Activated B cell treated with CpG ODN at 0.5 μM for 24 hours (primary cell): Measurements from ENCODE around the gene PDPK1. TPM values are rescaled to one million over a fixed set of nuclear protein-coding genes. Genes with fewer than 3 reads are reported as not detected.
"Not testable (repeated sequence)": the region's sequence is repeated elsewhere in the genome, so short reads cannot be mapped to it uniquely, and the experiment has no call there.

Source experiments
- ATAC-seq: fragments of 200-7000 bp; cut with Tn5 transposase; one replicate; pipeline ENCODE4 v1.10.0; 2021; ENCODE audit warnings: low read depth, mild to moderate bottlenecking, moderate library complexity
- CTCF ChIA-PET: fragments of 350-600 bp; sonication (Branson Sonifier 250); formaldehyde crosslinking; loops from one replicate; lab custom pipeline; 2021; ENCODE audit warnings: antibody characterized with exemption; lab: Charles Lee
- POLR2A ChIA-PET: fragments of 350-600 bp; sonication (Branson Sonifier 250); formaldehyde crosslinking; loops from one replicate; lab custom pipeline; 2021; ENCODE audit warnings: antibody characterized with exemption; lab: Charles Lee
- DNase-seq: peaks from one replicate; pipeline ENCODE4 v3.0.0; 2022
- H3K27ac Mint-ChIP-seq: one replicate; pipeline ENCODE4 v1.8.0; 2020; ENCODE audit warnings: mixed read lengths
- H3K27me3 Mint-ChIP-seq: one replicate; pipeline ENCODE4 v1.8.0; 2021; ENCODE audit warnings: mixed read lengths
- H3K36me3 Mint-ChIP-seq: one replicate; pipeline ENCODE4 v1.8.0; 2021; ENCODE audit warnings: low read depth, mixed read lengths
- H3K4me1 Mint-ChIP-seq: one replicate; pipeline ENCODE4 v1.8.0; 2021; ENCODE audit warnings: mixed read lengths
- H3K4me3 Mint-ChIP-seq: one replicate; pipeline ENCODE4 v1.8.0; 2020; ENCODE audit warnings: mild to moderate bottlenecking, mixed read lengths
- H3K9me3 Mint-ChIP-seq: one replicate; pipeline ENCODE4 v1.8.0; 2020; ENCODE audit warnings: mixed read lengths
- intact Hi-C: fragments of 100-400 bp; cut with micrococcal nuclease; formaldehyde crosslinking; loops from one replicate; pipeline ENCODE4 v1.15.1; 2024
- total RNA-seq: library from RNA; stranded (reverse); gene quantifications from 2 replicates; pipeline ENCODE4 v1.2.3, GENCODE V29; 2022
- TF ChIP-seq, protein P1 (sequence below): fragments of 200-600 bp; IDR thresholded peaks from one replicate; pipeline ENCODE4 v1.8.0; 2022; ENCODE audit warnings: antibody characterized with exemption, mild to moderate bottlenecking

PDPK1 gene
- total RNA-seq, 1 donor from 2014 or later: 62.0 TPM

GRCh38 chr16:2598133-2598641 lies 60.4 kb downstream of the PDPK1 start:
- CTCF ChIA-PET: no interaction called here
- peaks cover 57% of the 10 kb centered on the region for H3K36me3 Mint-ChIP-seq
- no peak for ATAC-seq

GRCh38 chr16:2598723-2599122 lies 60.9 kb downstream of the PDPK1 start:
- CTCF ChIA-PET: no interaction called here
- Mint-ChIP-seq H3K9me3 (no peaks in the 10 kb centered on the region), H3K36me3 (peaks cover 59% of the 10 kb centered on the region), H3K4me3 (no peak overlapping the region), H3K4me1 (peaks cover 11% of the 10 kb centered on the region), H3K27me3 (no peaks in the 10 kb centered on the region), H3K27ac (no peak overlapping the region)
- intact Hi-C loops: no loop called here
- TF ChIP-seq, protein P1, sequence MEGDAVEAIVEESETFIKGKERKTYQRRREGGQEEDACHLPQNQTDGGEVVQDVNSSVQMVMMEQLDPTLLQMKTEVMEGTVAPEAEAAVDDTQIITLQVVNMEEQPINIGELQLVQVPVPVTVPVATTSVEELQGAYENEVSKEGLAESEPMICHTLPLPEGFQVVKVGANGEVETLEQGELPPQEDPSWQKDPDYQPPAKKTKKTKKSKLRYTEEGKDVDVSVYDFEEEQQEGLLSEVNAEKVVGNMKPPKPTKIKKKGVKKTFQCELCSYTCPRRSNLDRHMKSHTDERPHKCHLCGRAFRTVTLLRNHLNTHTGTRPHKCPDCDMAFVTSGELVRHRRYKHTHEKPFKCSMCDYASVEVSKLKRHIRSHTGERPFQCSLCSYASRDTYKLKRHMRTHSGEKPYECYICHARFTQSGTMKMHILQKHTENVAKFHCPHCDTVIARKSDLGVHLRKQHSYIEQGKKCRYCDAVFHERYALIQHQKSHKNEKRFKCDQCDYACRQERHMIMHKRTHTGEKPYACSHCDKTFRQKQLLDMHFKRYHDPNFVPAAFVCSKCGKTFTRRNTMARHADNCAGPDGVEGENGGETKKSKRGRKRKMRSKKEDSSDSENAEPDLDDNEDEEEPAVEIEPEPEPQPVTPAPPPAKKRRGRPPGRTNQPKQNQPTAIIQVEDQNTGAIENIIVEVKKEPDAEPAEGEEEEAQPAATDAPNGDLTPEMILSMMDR: no peak
- DNase-seq (no peak), ATAC-seq (no peak)
- POLR2A ChIA-PET: no interaction called here

More at GRCh38 chr16:2598133-2598641, 60.4 kb downstream of the PDPK1 start:
- intact Hi-C loops: no loop called here
- POLR2A ChIA-PET: no interaction called here
- no peak for DNase-seq
- TF ChIP-seq, protein P1: no peak
- Mint-ChIP-seq H3K27ac (no peak overlapping the region), H3K27me3 (no peaks in the 10 kb centered on the region), H3K9me3 (no peaks in the 10 kb centered on the region), H3K4me3 (no peak overlapping the region), H3K4me1 (peaks cover 8% of the 10 kb centered on the region)

DNA sequence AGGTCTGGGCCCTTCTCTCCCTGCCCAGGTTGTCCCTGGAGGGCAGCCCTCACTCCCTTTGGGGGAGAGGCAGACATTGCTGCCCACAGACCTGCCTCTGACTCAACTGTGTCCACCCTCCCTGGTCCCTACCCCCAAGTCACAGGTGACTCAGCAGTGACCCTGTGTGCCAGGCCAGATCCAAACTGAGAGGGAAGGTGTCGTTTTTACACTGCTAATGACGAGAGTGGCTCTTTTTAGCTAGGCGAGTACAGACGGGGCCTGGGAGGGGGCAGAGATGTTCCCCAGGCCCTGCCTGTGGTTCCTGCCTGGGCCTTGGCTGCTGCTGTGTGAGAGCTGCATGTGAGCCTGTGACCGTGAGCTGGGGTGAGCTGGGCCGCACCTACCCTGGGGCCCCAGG lies 61.3 kb downstream of the PDPK1 start:
- peaks cover 57% of the 10 kb centered on the region for H3K36me3 Mint-ChIP-seq
- intact Hi-C loops, POLR2A ChIA-PET, H3K27me3 Mint-ChIP-seq, DNase-seq, H3K27ac Mint-ChIP-seq, H3K9me3 Mint-ChIP-seq, CTCF ChIA-PET, ATAC-seq, H3K4me3 Mint-ChIP-seq: not testable (repeated sequence)
- peaks cover 15% of the 10 kb centered on the region for H3K4me1 Mint-ChIP-seq

DNA sequence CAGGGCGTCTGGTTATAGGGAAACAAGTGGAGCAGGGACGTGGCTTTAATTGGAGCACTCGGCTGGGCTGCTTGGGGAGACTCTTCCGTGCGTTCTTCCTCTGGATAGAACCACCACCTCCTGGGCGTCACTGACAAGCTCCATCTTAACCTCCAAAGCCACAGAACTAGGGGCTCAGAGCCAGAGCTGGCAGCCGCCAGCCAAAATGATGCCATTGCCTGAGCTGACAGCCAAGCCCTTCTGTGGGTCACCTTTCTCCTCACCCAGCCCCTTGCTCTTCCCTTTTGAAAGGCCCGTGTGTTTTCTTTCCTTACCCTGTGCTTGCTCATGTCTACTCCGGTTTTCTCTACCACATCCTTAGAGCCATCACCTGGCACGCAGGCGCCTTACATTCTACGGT lies 62.0 kb downstream of the PDPK1 start:
- H3K9me3 Mint-ChIP-seq, ATAC-seq, H3K27me3 Mint-ChIP-seq, H3K4me3 Mint-ChIP-seq, H3K27ac Mint-ChIP-seq, POLR2A ChIA-PET, DNase-seq, intact Hi-C loops, CTCF ChIA-PET: not testable (repeated sequence)
- peaks cover 16% of the 10 kb centered on the region for H3K4me1 Mint-ChIP-seq
- H3K36me3 Mint-ChIP-seq: peaks cover 55% of the 10 kb centered on the region

- CTCF ChIA-PET, H3K27ac Mint-ChIP-seq, H3K9me3 Mint-ChIP-seq, H3K27me3 Mint-ChIP-seq, intact Hi-C loops, DNase-seq, H3K4me3 Mint-ChIP-seq, POLR2A ChIA-PET, ATAC-seq: not testable (repeated sequence)
- H3K4me1 Mint-ChIP-seq: peaks cover 16% of the 10 kb centered on the region
- peaks cover 41% of the 10 kb centered on the region for H3K36me3 Mint-ChIP-seq
These were observed 63.6 kb downstream of the PDPK1 start for GRCh38 chr16:2601301-2602025.

DNA sequence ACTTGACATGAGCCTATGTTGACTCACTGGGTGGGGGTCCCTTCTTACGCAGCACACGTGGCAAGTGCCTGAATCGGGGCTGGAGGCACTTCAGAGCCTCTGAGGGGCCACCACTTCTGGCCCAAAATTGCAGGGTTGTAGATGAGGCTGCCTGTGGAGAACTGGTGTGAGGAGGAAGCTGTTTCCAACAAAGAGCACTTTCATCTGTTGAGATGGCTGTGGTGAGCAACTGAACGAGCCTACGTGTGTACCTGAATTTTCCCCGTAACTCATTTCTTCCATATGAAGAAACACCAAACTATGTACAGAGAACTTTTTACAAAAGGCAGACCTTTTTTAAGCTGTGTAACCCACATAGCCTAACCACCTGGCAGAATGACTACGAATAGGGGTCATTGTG lies 64.4 kb downstream of the PDPK1 start:
- H3K9me3 Mint-ChIP-seq, DNase-seq, CTCF ChIA-PET, H3K27me3 Mint-ChIP-seq, H3K27ac Mint-ChIP-seq, ATAC-seq, intact Hi-C loops, H3K4me3 Mint-ChIP-seq: not testable (repeated sequence)
- Mint-ChIP-seq H3K36me3 (peaks cover 35% of the 10 kb centered on the region), H3K4me1 (peaks cover 17% of the 10 kb centered on the region)
- POLR2A ChIA-PET: interaction anchor here (0.6 kb wide), 1 partner anchor 54 kb away, joined by 5 read pairs; no protein-coding TSS in a partner anchor
